HEK293 (cell line): Measurements from ENCODE around the gene RAB11B.

Experiments
- REPIN1 ChIP-seq: fragments of 450-650 bp; formaldehyde crosslinking; IDR thresholded peaks from 2 replicates; pipeline ENCODE4 v1.5.1; 2017; ENCODE audit warnings: missing biosample characterization, missing genetic modification characterization, low read depth
- ZBTB11 ChIP-seq: fragments of 450-650 bp; formaldehyde crosslinking; conservative IDR thresholded peaks from 2 replicates; pipeline ENCODE4 v1.5.1; 2016; ENCODE audit warnings: low read depth, missing biosample characterization, missing genetic modification characterization
- ZNF10 ChIP-seq: fragments of 450-650 bp; formaldehyde crosslinking; IDR thresholded peaks from 2 replicates; pipeline ENCODE4 v1.5.1; 2017; ENCODE audit warnings: missing biosample characterization, missing genetic modification characterization
- ZNF214 ChIP-seq: fragments of 450-650 bp; formaldehyde crosslinking; IDR thresholded peaks from 2 replicates; pipeline ENCODE4 v1.5.1; 2017; ENCODE audit warnings: missing biosample characterization, mild to moderate bottlenecking, missing genetic modification characterization, borderline replicate concordance
- ZNF274 ChIP-seq, 2 experiments: fragments of 200-500 bp in 1 of 2; fragments of 450-650 bp in 1 of 2; sonication (Bioruptor generic) in 1 of 2; formaldehyde crosslinking in 1 of 2; IDR thresholded peaks; 2 replicates each; pipeline versions ENCODE4 v1.5.1 to v1.6.1; 2014 to 2016; ENCODE audit warnings: borderline replicate concordance in 1 of 2, inconsistent platforms in 1 of 2, low read length in 1 of 2, missing biosample characterization in 1 of 2, missing genetic modification characterization in 1 of 2
- ZNF311 ChIP-seq: fragments of 450-650 bp; formaldehyde crosslinking; IDR thresholded peaks from 2 replicates; pipeline ENCODE4 v1.5.1; 2017; ENCODE audit warnings: missing biosample characterization, missing genetic modification characterization, borderline replicate concordance
- ZNF501 ChIP-seq: fragments of 450-650 bp; formaldehyde crosslinking; IDR thresholded peaks from 2 replicates; pipeline ENCODE4 v1.5.1; 2016; ENCODE audit warnings: missing biosample characterization, missing genetic modification characterization
- ZNF670 ChIP-seq: fragments of 450-650 bp; formaldehyde crosslinking; IDR thresholded peaks from 2 replicates; pipeline ENCODE4 v1.5.1; 2016; ENCODE audit warnings: missing biosample characterization, missing genetic modification characterization, low read depth
- ZNF785 ChIP-seq: fragments of 450-650 bp; formaldehyde crosslinking; IDR thresholded peaks from 2 replicates; pipeline ENCODE4 v1.5.1; 2016; ENCODE audit warnings: missing biosample characterization, missing genetic modification characterization
- TF ChIP-seq, protein P1 (sequence below): fragments of 450-650 bp; formaldehyde crosslinking; IDR thresholded peaks from 2 replicates; pipeline ENCODE4 v1.5.1; 2016; ENCODE audit warnings: missing biosample characterization, missing genetic modification characterization
- TF ChIP-seq, protein P2 (sequence below): fragments of 450-650 bp; formaldehyde crosslinking; IDR thresholded peaks from 2 replicates; pipeline ENCODE4 v1.5.1; 2016; ENCODE audit warnings: missing biosample characterization, missing genetic modification characterization, borderline replicate concordance
- TF ChIP-seq, protein P3 (sequence below): fragments of 450-650 bp; formaldehyde crosslinking; IDR thresholded peaks from 2 replicates; pipeline ENCODE4 v1.5.1; 2016; ENCODE audit warnings: missing biosample characterization, missing genetic modification characterization, low read depth

DNA sequence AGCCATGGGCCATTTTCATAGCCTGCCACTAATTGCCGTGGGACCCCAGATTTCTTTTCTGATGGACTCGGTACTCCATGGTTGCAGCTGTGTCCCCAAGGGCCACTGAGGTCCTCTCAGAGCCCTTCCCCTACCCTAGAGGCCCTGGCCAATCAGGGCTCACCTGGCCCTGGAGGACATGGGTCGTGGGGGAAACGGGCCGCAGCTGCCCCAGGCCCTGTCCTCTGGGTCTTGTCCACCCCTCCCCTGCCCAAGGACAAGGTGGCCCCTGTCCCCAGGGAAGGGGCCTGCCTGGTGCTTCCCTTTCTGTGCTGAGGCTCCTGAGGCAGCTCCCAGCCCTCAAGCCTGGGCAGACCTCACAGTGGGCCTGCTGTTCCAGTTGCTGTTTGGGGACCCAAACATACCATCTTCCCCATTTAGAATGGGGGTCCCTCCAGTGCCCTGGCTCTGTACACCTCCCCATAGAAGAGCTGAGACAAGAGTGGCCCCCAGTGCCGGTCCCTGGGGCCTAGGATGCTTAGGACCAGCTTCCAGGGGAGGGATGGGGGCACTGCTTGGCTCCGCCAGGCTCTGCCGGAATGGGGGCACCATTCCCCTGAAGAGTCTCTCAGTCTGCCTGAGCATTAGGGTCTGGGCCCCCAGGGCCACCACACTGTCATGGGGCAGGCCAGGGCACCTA, 3.2 kb downstream of the RAB11B start:
- TF ChIP-seq, protein P1, sequence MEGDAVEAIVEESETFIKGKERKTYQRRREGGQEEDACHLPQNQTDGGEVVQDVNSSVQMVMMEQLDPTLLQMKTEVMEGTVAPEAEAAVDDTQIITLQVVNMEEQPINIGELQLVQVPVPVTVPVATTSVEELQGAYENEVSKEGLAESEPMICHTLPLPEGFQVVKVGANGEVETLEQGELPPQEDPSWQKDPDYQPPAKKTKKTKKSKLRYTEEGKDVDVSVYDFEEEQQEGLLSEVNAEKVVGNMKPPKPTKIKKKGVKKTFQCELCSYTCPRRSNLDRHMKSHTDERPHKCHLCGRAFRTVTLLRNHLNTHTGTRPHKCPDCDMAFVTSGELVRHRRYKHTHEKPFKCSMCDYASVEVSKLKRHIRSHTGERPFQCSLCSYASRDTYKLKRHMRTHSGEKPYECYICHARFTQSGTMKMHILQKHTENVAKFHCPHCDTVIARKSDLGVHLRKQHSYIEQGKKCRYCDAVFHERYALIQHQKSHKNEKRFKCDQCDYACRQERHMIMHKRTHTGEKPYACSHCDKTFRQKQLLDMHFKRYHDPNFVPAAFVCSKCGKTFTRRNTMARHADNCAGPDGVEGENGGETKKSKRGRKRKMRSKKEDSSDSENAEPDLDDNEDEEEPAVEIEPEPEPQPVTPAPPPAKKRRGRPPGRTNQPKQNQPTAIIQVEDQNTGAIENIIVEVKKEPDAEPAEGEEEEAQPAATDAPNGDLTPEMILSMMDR (tag by site-specific recombination) = no peak
- TF ChIP-seq, protein P2, sequence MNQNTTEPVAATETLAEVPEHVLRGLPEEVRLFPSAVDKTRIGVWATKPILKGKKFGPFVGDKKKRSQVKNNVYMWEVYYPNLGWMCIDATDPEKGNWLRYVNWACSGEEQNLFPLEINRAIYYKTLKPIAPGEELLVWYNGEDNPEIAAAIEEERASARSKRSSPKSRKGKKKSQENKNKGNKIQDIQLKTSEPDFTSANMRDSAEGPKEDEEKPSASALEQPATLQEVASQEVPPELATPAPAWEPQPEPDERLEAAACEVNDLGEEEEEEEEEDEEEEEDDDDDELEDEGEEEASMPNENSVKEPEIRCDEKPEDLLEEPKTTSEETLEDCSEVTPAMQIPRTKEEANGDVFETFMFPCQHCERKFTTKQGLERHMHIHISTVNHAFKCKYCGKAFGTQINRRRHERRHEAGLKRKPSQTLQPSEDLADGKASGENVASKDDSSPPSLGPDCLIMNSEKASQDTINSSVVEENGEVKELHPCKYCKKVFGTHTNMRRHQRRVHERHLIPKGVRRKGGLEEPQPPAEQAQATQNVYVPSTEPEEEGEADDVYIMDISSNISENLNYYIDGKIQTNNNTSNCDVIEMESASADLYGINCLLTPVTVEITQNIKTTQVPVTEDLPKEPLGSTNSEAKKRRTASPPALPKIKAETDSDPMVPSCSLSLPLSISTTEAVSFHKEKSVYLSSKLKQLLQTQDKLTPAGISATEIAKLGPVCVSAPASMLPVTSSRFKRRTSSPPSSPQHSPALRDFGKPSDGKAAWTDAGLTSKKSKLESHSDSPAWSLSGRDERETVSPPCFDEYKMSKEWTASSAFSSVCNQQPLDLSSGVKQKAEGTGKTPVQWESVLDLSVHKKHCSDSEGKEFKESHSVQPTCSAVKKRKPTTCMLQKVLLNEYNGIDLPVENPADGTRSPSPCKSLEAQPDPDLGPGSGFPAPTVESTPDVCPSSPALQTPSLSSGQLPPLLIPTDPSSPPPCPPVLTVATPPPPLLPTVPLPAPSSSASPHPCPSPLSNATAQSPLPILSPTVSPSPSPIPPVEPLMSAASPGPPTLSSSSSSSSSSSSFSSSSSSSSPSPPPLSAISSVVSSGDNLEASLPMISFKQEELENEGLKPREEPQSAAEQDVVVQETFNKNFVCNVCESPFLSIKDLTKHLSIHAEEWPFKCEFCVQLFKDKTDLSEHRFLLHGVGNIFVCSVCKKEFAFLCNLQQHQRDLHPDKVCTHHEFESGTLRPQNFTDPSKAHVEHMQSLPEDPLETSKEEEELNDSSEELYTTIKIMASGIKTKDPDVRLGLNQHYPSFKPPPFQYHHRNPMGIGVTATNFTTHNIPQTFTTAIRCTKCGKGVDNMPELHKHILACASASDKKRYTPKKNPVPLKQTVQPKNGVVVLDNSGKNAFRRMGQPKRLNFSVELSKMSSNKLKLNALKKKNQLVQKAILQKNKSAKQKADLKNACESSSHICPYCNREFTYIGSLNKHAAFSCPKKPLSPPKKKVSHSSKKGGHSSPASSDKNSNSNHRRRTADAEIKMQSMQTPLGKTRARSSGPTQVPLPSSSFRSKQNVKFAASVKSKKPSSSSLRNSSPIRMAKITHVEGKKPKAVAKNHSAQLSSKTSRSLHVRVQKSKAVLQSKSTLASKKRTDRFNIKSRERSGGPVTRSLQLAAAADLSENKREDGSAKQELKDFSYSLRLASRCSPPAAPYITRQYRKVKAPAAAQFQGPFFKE (tag by site-specific recombination) = no peak
- TF ChIP-seq, protein P3, sequence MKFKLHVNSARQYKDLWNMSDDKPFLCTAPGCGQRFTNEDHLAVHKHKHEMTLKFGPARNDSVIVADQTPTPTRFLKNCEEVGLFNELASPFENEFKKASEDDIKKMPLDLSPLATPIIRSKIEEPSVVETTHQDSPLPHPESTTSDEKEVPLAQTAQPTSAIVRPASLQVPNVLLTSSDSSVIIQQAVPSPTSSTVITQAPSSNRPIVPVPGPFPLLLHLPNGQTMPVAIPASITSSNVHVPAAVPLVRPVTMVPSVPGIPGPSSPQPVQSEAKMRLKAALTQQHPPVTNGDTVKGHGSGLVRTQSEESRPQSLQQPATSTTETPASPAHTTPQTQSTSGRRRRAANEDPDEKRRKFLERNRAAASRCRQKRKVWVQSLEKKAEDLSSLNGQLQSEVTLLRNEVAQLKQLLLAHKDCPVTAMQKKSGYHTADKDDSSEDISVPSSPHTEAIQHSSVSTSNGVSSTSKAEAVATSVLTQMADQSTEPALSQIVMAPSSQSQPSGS (tag by site-specific recombination) = no peak
- TF ChIP-seq ZNF214 (tag by site-specific recombination) = no peak
- TF ChIP-seq REPIN1 (tag by site-specific recombination) = no peak
- no peak for TF ChIP-seq ZNF501 (tag by site-specific recombination)
- TF ChIP-seq ZNF785 (tag by site-specific recombination) = no peak
- no peak for TF ChIP-seq ZNF311 (tag by site-specific recombination)
- TF ChIP-seq ZNF274 (IDR thresholded peaks at IDR 0.05; ENCODE audit: low read length) = no peak
- TF ChIP-seq ZNF274 (tag by site-specific recombination; IDR thresholded peaks at IDR 0.05; ENCODE audit: borderline replicate concordance) = no peak
- no peak for TF ChIP-seq ZBTB11
- TF ChIP-seq ZNF10 (tag by site-specific recombination) = no peak
- TF ChIP-seq ZNF670 (tag by site-specific recombination) = no peak
